H1 (cell line): Measurements from ENCODE around the gene RNF208. TPM values are rescaled to one million over a fixed set of nuclear protein-coding genes. Genes with fewer than 3 reads are reported as not detected.

Experiments used
- CREB1 ChIP-seq: IDR thresholded peaks from 2 replicates; pipeline ENCODE4 v1.6.1; 2012; ENCODE audit warnings: inconsistent platforms
- CTBP2 ChIP-seq: IDR thresholded peaks from 2 replicates; pipeline ENCODE4 v1.7.0; 2011; ENCODE audit warnings: borderline replicate concordance, mild to moderate bottlenecking, moderate library complexity, mixed read lengths, low read length; ENCODE audit not compliant: insufficient read depth, insufficient read length
- E2F6 ChIP-seq: IDR thresholded peaks from 2 replicates; pipeline ENCODE4 v1.6.1; 2012; ENCODE audit warnings: inconsistent platforms
- GABPA ChIP-seq: IDR thresholded peaks from 2 replicates; pipeline ENCODE4 v1.6.1; 2011; ENCODE audit warnings: mild to moderate bottlenecking, low read length, moderate library complexity, borderline replicate concordance; ENCODE audit not compliant: insufficient read depth
- JUN ChIP-seq: IDR thresholded peaks from 2 replicates; pipeline ENCODE4 v1.6.1; 2011; ENCODE audit warnings: low read depth, mild to moderate bottlenecking, improper control_type of control experiment, low read length
- POU5F1 ChIP-seq: IDR thresholded peaks from 2 replicates; pipeline ENCODE4 v1.6.1; 2011; ENCODE audit warnings: low read depth, mild to moderate bottlenecking, low read length, moderate library complexity
- TBP ChIP-seq: IDR thresholded peaks from 2 replicates; pipeline ENCODE4 v1.6.1; 2011; ENCODE audit warnings: low read depth, low read length, improper control_type of control experiment
- TCF12 ChIP-seq: IDR thresholded peaks from 2 replicates; pipeline ENCODE4 v1.6.1; 2011; ENCODE audit warnings: low read depth, mild to moderate bottlenecking, low read length
- polyA plus RNA-seq, 7 experiments: library from polyadenylated mRNA; depleted of rRNA in 3 of 7; stranded (reverse) in 5 of 7; unstranded in 2 of 7; fragments of >200 nt in 5 of 7; fragments of 200-250 nt in 2 of 7; gene quantifications; 1 replicate in 5 of 7; 2 replicates in 1 of 7; 4 replicates in 1 of 7; pipeline versions ENCODE4 v1.2.1 to v1.2.3, GENCODE V29; 2011 to 2013; ENCODE audit warnings: missing spikeins in 2 of 7, mixed read lengths in 2 of 7
- total RNA-seq: library from RNA; stranded (reverse); fragmentation: NEBNext Ultra II Directional; extraction: Animal tissue kit (Norgen Biotek cat#: 25700); gene quantifications from 2 replicates; pipeline ENCODE4 v1.2.1, GENCODE V29; 2021

Gene RNF208
- total and polyA plus RNA-seq, 2 of the 8 experiments (the other 6 are each of a cell fraction or from before 2014, with no cell fraction given), result 2.7 to 7.7 TPM

- 0 out of 2 replicates have a peak, but pooled peaks have one; percentile 7 for TF ChIP-seq TCF12
- no peak for TF ChIP-seq E2F6
- TF ChIP-seq CTBP2, result no peak
- no peak for TF ChIP-seq POU5F1
- TF ChIP-seq JUN, result no peak
- peak; percentile 100 for TF ChIP-seq CREB1
- TF ChIP-seq TBP, result peak; percentile 90
- TF ChIP-seq GABPA, result no peak
These were observed 33.3 kb downstream of the RNF208 start, which contains the start of the genes ANAPC2 and SSNA1 (continued) for GRCh38 chr9:137188490-137189296.
